ENCODE measurements around the gene LRFN4. TPM values are rescaled to one million over a fixed set of nuclear protein-coding genes. Genes with fewer than 3 reads are reported as not detected.

LRFN4 gene
- total RNA-seq, 2 donors from 2014 or later, result 20.7 to 51.7 TPM

- TF ChIP-seq CTCF (IDR thresholded peaks at IDR 0.05), result no peak
- DNase-seq, result no peak
Measured at GRCh38 chr11:66857234-66857926, 516 bp downstream of the LRFN4 start.

GRCh38 chr11:66857927-66858185 is 992 bp downstream of the LRFN4 start:
- H3K9ac ChIP-seq (ENCODE audit: low read depth in 2 of 2, low read length in 2 of 2), result peak overlapping the region; percentile 13 to 79

More at GRCh38 chr11:66857234-66857926, 516 bp downstream of the LRFN4 start:
- Histone ChIP-seq H3K4me1 (peaks cover 7% of the 10 kb centered on the region), H3K4me3 (peak overlapping the region; percentile 46), H3K27me3 (no peaks in the 10 kb centered on the region), H3K36me3 (no peaks in the 10 kb centered on the region), H3K27ac (no peak overlapping the region), H3K9ac (ENCODE audit: low read depth in 2 of 2, low read length in 2 of 2) (peak overlapping the region; percentile 13 to 79), H3K9me3 (no peaks in the 10 kb centered on the region)
- intact Hi-C loops (cut with DNase I), result no loop called here

DNA sequence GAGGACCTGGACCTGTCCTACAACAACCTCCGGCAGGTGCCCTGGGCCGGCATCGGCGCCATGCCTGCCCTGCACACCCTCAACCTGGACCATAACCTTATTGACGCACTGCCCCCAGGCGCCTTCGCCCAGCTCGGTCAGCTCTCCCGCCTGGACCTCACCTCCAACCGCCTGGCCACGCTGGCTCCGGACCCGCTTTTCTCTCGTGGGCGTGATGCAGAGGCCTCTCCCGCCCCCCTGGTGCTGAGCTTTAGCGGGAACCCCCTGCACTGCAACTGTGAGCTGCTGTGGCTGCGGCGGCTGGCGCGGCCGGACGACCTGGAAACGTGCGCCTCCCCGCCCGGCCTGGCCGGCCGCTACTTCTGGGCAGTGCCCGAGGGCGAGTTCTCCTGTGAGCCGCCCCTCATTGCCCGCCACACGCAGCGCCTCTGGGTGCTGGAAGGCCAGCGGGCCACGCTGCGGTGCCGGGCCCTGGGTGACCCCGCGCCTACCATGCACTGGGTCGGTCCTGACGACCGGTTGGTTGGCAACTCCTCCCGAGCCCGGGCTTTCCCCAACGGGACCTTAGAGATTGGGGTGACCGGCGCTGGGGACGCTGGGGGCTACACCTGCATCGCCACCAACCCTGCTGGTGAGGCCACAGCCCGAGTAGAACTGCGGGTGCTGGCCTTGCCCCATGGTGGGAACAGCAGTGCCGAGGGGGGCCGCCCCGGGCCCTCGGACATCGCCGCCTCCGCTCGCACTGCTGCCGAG is 1.5 kb downstream of the LRFN4 start:
- DNase-seq, result no peak
- Histone ChIP-seq H3K4me3 (no peak overlapping the region), H3K4me1 (peaks cover 7% of the 10 kb centered on the region), H3K9me3 (no peaks in the 10 kb centered on the region), H3K27ac (no peak overlapping the region), H3K36me3 (no peaks in the 10 kb centered on the region), H3K9ac (ENCODE audit: low read depth in 2 of 2, low read length in 2 of 2) (no peak overlapping the region), H3K27me3 (no peaks in the 10 kb centered on the region)
- intact Hi-C loops (cut with DNase I), result no loop called here
- no peak for TF ChIP-seq CTCF (IDR thresholded peaks at IDR 0.05)

More at GRCh38 chr11:66857927-66858185, 992 bp downstream of the LRFN4 start:
- Histone ChIP-seq H3K9me3 (no peaks in the 10 kb centered on the region), H3K27me3 (no peaks in the 10 kb centered on the region), H3K36me3 (no peaks in the 10 kb centered on the region), H3K4me3 (peak overlapping the region; percentile 46), H3K4me1 (peaks cover 7% of the 10 kb centered on the region), H3K27ac (no peak overlapping the region)
- no peak for TF ChIP-seq CTCF (IDR thresholded peaks at IDR 0.05)
- DNase-seq, result no peak
- intact Hi-C loops (cut with DNase I), result no loop called here

DNA sequence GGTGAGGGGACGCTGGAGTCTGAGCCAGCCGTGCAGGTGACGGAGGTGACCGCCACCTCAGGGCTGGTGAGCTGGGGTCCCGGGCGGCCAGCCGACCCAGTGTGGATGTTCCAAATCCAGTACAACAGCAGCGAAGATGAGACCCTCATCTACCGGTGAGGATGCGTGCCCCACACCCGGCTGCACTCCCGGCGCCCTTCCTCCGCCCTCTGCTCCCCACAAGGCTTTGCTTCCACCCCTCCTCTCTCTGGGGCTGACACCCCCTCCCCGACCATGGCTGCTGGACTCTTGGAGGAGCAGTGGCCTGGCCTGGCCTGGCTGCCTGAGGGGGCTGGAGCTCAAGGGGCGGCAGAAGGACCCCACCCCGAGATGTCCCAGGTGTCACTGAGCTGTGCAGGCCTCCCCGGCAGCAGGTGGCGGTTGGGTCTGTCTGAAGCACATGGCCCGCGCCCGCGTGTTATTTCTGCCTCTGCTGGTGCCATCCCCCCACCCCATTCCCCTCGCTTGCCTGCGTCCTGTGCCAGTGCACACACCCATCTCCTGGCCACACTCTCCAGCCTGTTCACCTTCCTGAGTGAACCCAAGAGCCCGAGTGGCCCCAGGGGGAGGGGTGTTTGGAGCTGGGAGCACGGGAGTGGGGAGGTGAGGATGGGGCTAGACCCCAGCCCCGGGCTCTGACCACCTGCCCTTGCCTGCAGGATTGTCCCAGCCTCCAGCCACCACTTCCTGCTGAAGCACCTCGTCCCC is 2.2 kb downstream of the LRFN4 start:
- no peak for DNase-seq
- peaks cover 9% of the 10 kb centered on the region for H3K4me1 ChIP-seq
- no peak overlapping the region for H3K9ac ChIP-seq (ENCODE audit: low read depth in 2 of 2, low read length in 2 of 2)
- no peak for TF ChIP-seq CTCF (IDR thresholded peaks at IDR 0.05)
- no peak overlapping the region for H3K4me3 ChIP-seq
- H3K9me3 ChIP-seq, result no peaks in the 10 kb centered on the region
- intact Hi-C loops (cut with DNase I), result no loop called here
- H3K36me3 ChIP-seq, result no peaks in the 10 kb centered on the region
- H3K27me3 ChIP-seq, result no peaks in the 10 kb centered on the region
- no peak overlapping the region for H3K27ac ChIP-seq

GRCh38 chr11:66859686-66860448 is 3.0 kb downstream of the LRFN4 start:
- no peak for TF ChIP-seq CTCF (IDR thresholded peaks at IDR 0.05)
- intact Hi-C loops (cut with DNase I), result no loop called here
- H3K27me3 ChIP-seq, result no peaks in the 10 kb centered on the region
- H3K9ac ChIP-seq (ENCODE audit: low read depth in 2 of 2, low read length in 2 of 2), result no peak overlapping the region
- no peak overlapping the region for H3K4me3 ChIP-seq
- H3K27ac ChIP-seq, result no peak overlapping the region
- peaks cover 12% of the 10 kb centered on the region for H3K4me1 ChIP-seq
- no peaks in the 10 kb centered on the region for H3K9me3 ChIP-seq
- no peaks in the 10 kb centered on the region for H3K36me3 ChIP-seq
- no peak for DNase-seq
